NB4 (cell line): ENCODE measurements around the gene KDELR1.
"Not testable (repeated sequence)": the region's sequence is repeated elsewhere in the genome, so short reads cannot be mapped to it uniquely, and the experiment has no call there.

Source experiments
- DNase-seq: peaks from one replicate; pipeline ENCODE4 v3.0.0; 2010; ENCODE audit warnings: low read depth
- H3K4me3 ChIP-seq: one replicate; pipeline ENCODE4 v1.5.1; 2011; ENCODE audit warnings: mild to moderate bottlenecking, low read depth, low read length, moderate library complexity
- CTCF ChIP-seq: IDR thresholded peaks from one replicate; pipeline ENCODE4 v1.5.1; 2012; ENCODE audit warnings: low read depth, low read length
- MAX ChIP-seq: IDR thresholded peaks from 2 replicates; pipeline ENCODE4 v1.6.1; 2011; ENCODE audit warnings: low read depth, low read length
- MYC ChIP-seq: IDR thresholded peaks from 2 replicates; pipeline ENCODE4 v1.6.1; 2011; ENCODE audit warnings: low read depth, low read length
- POLR2A ChIP-seq: IDR thresholded peaks from 2 replicates; pipeline ENCODE4 v1.6.1; 2011; ENCODE audit warnings: mild to moderate bottlenecking; ENCODE audit not compliant: insufficient read length; ENCODE audit errors: extremely low read depth

The KDELR1 gene

GRCh38 chr19:48395499-48395898 is 4.1 kb upstream of the KDELR1 start:
- no peak overlapping the region for H3K4me3 ChIP-seq
- peak; percentile 50 for DNase-seq
- no peak for TF ChIP-seq POLR2A
- TF ChIP-seq MAX, result no peak
- TF ChIP-seq CTCF, result no peak
- no peak for TF ChIP-seq MYC

GRCh38 chr19:48395170-48395455 is 3.8 kb upstream of the KDELR1 start:
- no peak overlapping the region for H3K4me3 ChIP-seq
- no peak for TF ChIP-seq CTCF
- no peak for TF ChIP-seq POLR2A
- no peak for TF ChIP-seq MYC
- no peak for TF ChIP-seq MAX
- DNase-seq, result peak; percentile 48

- no peak overlapping the region for H3K4me3 ChIP-seq
- TF ChIP-seq MYC (no peak), POLR2A (no peak)
- peak; percentile 73 for DNase-seq
These were observed 3.2 kb upstream of the KDELR1 start for GRCh38 chr19:48394331-48395169.

GRCh38 chr19:48393559-48394330 is 2.4 kb upstream of the KDELR1 start, which contains the start of gene GRIN2D:
Gene GRIN2D (plus strand): TSS chr19:48393668. CDS start chr19:48398393, 4,725 bp downstream.
- H3K4me3 ChIP-seq, result no peak within 1 kb of the TSS
- TF ChIP-seq CTCF (peak; percentile 3), POLR2A (no peak)
- DNase-seq, result peak; percentile 83

- DNase-seq, result no peak
- no peak overlapping the region for H3K4me3 ChIP-seq
- TF ChIP-seq POLR2A, result no peak
- no peak for TF ChIP-seq MAX
- no peak for TF ChIP-seq MYC
- TF ChIP-seq CTCF, result no peak
These were observed 1.7 kb upstream of the KDELR1 start for GRCh38 chr19:48392860-48393558.

- DNase-seq, H3K4me3 ChIP-seq: not testable (repeated sequence)
These were observed 624 bp upstream of the KDELR1 start for GRCh38 chr19:48392006-48392344.
